Measurements from ENCODE around the gene PDIA5. TPM values are rescaled to one million over a fixed set of nuclear protein-coding genes. Genes with fewer than 3 reads are reported as not detected.

The PDIA5 gene
- total RNA-seq, 1 experiment from 2014 or later, result 41.5 TPM

DNA sequence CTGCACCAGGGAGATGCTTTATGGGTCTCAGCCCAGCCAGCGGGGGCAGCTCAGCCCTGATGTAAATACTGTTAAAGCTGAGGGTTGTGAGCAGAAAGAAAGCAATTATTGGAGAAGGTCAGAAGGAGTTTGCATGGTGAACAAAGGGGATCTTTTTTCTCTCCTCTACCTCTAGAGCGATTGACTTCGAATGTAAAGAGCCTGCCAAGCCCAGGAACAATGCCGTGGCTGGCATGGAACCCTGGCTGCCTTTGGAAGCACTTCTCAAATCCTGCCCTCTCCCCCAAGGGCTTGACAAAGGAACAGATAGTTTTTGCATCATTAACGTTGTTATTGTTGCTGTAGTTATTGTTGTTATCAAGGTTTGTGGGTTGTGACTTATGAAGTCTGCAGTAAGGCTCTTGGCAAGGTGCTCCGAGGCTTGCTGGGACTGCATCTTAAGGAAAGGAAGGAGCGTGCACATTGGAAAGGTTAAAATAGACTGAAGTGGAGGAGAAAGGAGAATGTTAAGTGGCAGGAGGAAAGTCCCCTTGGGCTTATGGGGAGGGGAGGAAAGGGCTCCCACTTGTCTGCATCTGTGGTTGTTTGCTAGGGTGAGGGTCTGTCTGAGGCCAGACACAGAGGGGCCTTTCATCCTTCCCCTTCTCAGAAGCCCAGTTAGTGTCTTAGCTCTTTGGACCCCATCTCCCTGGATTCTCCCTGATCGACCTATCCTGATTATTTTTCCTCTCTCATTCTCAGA lies 16.7 kb downstream of the PDIA5 start:
- Mint-ChIP-seq H3K9me3 (no peaks in the 10 kb centered on the region), H3K4me3 (no peak overlapping the region), H3K27ac (no peak overlapping the region), H3K27me3 (ENCODE audit: low read depth) (no peaks in the 10 kb centered on the region), H3K36me3 (no peaks in the 10 kb centered on the region; the same call in 1 of the 2 replicates), H3K4me1 (peaks cover 72% of the 10 kb centered on the region)
- POLR2A ChIA-PET, result no interaction called here
- CTCF ChIA-PET, result interaction anchor here (1.3 kb wide), 1 partner anchor 56 kb away, joined by 3 read pairs; the partner anchor contains the start of gene SEMA5B
- TF ChIP-seq, protein P1, sequence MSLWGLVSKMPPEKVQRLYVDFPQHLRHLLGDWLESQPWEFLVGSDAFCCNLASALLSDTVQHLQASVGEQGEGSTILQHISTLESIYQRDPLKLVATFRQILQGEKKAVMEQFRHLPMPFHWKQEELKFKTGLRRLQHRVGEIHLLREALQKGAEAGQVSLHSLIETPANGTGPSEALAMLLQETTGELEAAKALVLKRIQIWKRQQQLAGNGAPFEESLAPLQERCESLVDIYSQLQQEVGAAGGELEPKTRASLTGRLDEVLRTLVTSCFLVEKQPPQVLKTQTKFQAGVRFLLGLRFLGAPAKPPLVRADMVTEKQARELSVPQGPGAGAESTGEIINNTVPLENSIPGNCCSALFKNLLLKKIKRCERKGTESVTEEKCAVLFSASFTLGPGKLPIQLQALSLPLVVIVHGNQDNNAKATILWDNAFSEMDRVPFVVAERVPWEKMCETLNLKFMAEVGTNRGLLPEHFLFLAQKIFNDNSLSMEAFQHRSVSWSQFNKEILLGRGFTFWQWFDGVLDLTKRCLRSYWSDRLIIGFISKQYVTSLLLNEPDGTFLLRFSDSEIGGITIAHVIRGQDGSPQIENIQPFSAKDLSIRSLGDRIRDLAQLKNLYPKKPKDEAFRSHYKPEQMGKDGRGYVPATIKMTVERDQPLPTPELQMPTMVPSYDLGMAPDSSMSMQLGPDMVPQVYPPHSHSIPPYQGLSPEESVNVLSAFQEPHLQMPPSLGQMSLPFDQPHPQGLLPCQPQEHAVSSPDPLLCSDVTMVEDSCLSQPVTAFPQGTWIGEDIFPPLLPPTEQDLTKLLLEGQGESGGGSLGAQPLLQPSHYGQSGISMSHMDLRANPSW (CRISPR knock-in tag; conservative IDR thresholded peaks at IDR 0.05; ENCODE audit: low read depth), result no peak
- TF ChIP-seq FOXJ3 (CRISPR knock-in tag; IDR thresholded peaks at IDR 0.05; ENCODE audit: borderline replicate concordance) (no peak), CBFB (CRISPR knock-in tag; IDR thresholded peaks at IDR 0.05; ENCODE audit: low read depth) (no peak), ZNF317 (CRISPR knock-in tag; IDR thresholded peaks at IDR 0.05; ENCODE audit: borderline replicate concordance, low read depth) (no peak), FOXP1 (CRISPR knock-in tag; IDR thresholded peaks at IDR 0.05; ENCODE audit: borderline replicate concordance) (no peak), SMAD3 (CRISPR knock-in tag; IDR thresholded peaks at IDR 0.05; ENCODE audit: borderline replicate concordance) (no peak), ZNF423 (CRISPR knock-in tag; IDR thresholded peaks at IDR 0.05) (no peak), EMX1 (CRISPR knock-in tag; IDR thresholded peaks at IDR 0.05) (no peak)
- TF ChIP-seq, protein P2, sequence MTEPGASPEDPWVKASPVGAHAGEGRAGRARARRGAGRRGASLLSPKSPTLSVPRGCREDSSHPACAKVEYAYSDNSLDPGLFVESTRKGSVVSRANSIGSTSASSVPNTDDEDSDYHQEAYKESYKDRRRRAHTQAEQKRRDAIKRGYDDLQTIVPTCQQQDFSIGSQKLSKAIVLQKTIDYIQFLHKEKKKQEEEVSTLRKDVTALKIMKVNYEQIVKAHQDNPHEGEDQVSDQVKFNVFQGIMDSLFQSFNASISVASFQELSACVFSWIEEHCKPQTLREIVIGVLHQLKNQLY (CRISPR knock-in tag; IDR thresholded peaks at IDR 0.05), result no peak
- TF ChIP-seq, protein P3, sequence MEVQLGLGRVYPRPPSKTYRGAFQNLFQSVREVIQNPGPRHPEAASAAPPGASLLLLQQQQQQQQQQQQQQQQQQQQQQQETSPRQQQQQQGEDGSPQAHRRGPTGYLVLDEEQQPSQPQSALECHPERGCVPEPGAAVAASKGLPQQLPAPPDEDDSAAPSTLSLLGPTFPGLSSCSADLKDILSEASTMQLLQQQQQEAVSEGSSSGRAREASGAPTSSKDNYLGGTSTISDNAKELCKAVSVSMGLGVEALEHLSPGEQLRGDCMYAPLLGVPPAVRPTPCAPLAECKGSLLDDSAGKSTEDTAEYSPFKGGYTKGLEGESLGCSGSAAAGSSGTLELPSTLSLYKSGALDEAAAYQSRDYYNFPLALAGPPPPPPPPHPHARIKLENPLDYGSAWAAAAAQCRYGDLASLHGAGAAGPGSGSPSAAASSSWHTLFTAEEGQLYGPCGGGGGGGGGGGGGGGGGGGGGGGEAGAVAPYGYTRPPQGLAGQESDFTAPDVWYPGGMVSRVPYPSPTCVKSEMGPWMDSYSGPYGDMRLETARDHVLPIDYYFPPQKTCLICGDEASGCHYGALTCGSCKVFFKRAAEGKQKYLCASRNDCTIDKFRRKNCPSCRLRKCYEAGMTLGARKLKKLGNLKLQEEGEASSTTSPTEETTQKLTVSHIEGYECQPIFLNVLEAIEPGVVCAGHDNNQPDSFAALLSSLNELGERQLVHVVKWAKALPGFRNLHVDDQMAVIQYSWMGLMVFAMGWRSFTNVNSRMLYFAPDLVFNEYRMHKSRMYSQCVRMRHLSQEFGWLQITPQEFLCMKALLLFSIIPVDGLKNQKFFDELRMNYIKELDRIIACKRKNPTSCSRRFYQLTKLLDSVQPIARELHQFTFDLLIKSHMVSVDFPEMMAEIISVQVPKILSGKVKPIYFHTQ (CRISPR knock-in tag; IDR thresholded peaks at IDR 0.05), result no peak
- DNase-seq (ENCODE audit: low spot score), result no peak
- no peak; the same call in 1 of the 2 replicates for ATAC-seq

DNA sequence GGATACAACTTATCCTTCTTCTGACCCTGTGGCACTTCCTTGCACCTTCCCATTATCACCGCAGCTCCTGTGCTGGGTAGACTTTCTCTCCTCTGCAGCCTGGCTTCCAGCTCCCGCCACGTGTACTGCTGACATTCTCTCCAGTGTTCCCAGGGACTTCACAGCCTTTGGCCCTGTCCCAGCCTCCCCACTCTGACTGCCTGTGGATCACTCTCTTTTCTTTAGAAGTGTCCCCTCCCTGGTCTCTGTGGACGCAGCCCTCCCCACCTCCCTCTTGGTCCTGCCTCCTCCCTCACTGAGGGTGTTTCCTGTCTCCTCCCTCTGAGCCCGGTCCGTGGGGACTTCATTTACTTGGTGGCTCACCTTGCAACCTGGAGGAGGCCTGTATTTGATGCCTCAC lies 17.4 kb downstream of the PDIA5 start:
- ATAC-seq (peak; percentile 16; the same call in 1 of the 2 replicates), DNase-seq (ENCODE audit: low spot score) (no peak)
- POLR2A ChIA-PET, result no interaction called here
- TF ChIP-seq RELA (CRISPR knock-in tag; IDR thresholded peaks at IDR 0.05; ENCODE audit: borderline replicate concordance) (no peak), FOXJ3 (CRISPR knock-in tag; IDR thresholded peaks at IDR 0.05; ENCODE audit: borderline replicate concordance) (no peak), CREB1 (CRISPR knock-in tag; IDR thresholded peaks at IDR 0.05) (no peak), RORB (CRISPR knock-in tag; IDR thresholded peaks at IDR 0.05) (no peak), TCF7 (CRISPR knock-in tag; IDR thresholded peaks at IDR 0.05; ENCODE audit: low read depth) (no peak)
- TF ChIP-seq, protein P4, sequence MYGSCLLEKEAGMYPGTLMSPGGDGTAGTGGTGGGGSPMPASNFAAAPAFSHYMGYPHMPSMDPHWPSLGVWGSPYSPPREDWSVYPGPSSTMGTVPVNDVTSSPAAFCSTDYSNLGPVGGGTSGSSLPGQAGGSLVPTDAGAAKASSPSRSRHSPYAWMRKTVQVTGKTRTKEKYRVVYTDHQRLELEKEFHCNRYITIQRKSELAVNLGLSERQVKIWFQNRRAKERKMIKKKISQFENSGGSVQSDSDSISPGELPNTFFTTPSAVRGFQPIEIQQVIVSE (CRISPR knock-in tag; IDR thresholded peaks at IDR 0.05; ENCODE audit: borderline replicate concordance), result no peak
- Mint-ChIP-seq H3K27ac (0 out of 2 replicates have a peak overlapping the region, but pooled peaks have one; percentile 1), H3K9me3 (no peaks in the 10 kb centered on the region), H3K4me1 (peaks cover 77% of the 10 kb centered on the region), H3K27me3 (ENCODE audit: low read depth) (no peaks in the 10 kb centered on the region), H3K36me3 (no peaks in the 10 kb centered on the region; the same call in 1 of the 2 replicates), H3K4me3 (no peak overlapping the region)
- CTCF ChIA-PET, result interaction anchor here (1.3 to 2.4 kb wide), 2 partner anchors 13 to 57 kb away, joined by 3 to 8 read pairs; partner anchors contain the start of gene SEMA5B

Measured in WTC11 (cell line).